T-helper 2 cell (primary cell): ENCODE data around the gene EFHD1.
"Not testable (repeated sequence)": the region's sequence is repeated elsewhere in the genome, so short reads cannot be mapped to it uniquely, and the experiment has no call there.

Experiments
- DNase-seq, 5 experiments: peaks; one replicate each; pipeline versions ENCODE4 v3.0.0 to v3.0.0-alpha.2; 2012 to 2022

EFHD1 gene

DNA sequence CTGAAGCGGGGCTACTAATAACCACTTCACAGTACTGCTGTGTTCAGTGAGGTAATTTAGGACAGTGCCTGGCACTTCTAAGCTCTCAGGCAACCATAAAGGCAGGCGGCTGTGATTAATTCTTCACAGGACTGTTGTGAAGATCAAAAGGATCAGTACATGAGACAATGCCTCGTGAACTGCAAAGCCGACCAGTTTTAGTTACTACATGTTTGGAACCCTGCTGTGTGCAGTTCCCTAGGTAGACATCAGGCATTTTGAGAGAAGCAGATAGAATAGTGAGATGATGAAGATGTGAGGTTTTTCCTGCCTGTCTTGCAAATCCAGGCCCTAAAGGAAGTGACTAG is 19.1 kb downstream of the EFHD1 start:
- no peak for DNase-seq

DNA sequence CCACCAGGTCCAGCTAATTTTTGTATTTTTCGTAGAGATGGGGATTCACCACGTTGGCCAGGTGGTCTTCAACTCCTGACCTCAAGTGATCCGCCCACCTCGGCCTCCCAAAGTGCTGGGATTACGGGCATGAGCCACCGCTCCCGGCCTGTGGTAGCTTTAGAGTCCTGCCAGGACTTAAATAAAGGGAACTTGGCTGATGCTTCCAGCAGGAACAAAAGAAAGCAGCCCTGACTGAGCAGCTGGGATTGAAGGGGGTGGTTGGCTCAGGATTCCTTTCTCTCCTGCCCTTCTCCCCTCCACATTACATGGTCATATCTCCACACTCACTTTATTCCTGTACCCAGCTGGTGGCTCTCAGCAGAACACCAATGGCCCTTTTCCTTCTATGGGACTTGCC is 20.0 kb downstream of the EFHD1 start:
- no peak for DNase-seq

DNA sequence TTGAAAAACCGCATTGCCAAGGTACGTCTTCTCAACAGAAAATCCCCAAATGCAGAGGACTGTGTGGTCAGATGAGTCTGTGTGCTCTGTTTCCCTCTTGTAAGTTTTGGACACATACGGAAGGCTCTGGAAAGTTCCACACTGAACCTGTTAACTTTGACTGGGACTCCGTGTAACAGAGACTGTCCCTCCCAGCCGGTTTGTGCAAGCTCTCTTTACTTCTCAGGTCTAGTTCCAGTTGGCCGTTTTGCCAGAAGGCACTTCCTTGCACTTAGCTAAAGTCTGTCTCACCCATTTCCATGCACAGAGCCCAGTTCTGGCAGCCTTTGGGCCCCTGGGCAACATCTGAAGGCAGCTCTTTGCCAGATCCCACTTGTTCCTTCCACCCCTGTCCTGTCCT is 22.0 kb downstream of the EFHD1 start:
- no peak for DNase-seq

DNA sequence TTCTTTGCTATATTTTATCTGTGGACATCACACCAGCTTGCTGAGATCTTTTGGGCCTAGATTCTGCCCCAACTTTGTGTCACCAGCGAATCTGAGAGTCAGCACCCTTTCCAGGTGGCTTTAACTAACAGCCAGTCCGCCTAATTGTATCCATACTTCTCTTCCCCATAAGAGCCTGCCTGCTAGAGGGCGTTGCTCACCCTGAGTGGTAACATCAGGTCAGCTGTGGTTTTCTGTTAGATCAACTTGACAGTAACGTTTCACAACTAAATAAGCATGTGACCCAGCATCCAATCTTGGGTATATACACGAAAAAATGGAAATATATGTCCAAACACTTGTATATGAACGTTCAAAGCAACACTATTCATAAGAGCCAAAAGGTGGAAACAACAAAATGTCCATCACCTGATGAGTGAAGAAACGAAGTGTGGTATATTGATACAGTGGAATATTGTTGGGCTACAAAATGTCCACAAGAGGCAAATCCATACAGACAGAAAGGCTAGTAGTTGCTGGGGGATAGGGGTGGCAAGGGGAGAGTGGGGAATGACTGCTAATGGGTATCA is 24.9 kb downstream of the EFHD1 start:
- no peak for DNase-seq

DNA sequence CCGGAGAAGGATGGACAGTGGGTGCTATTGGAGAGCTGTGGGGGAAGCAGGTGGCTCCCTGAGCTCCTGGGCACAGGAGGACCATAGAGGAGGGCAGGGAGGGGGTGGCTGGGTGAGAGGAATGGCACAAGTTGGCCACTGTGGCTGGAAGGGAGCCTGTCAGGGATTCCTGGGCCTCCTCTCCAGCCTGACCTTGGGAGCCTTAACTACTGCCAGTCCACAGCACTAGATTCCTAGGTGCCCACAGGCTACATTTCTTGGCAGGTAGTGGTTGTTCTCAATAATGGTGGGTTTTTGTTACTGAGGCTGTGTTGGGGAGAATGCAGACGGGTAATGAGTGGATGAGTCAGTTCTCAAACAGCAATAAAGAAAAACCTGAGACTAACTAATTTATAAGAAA is 26.0 kb downstream of the EFHD1 start:
- DNase-seq: no peak

DNA sequence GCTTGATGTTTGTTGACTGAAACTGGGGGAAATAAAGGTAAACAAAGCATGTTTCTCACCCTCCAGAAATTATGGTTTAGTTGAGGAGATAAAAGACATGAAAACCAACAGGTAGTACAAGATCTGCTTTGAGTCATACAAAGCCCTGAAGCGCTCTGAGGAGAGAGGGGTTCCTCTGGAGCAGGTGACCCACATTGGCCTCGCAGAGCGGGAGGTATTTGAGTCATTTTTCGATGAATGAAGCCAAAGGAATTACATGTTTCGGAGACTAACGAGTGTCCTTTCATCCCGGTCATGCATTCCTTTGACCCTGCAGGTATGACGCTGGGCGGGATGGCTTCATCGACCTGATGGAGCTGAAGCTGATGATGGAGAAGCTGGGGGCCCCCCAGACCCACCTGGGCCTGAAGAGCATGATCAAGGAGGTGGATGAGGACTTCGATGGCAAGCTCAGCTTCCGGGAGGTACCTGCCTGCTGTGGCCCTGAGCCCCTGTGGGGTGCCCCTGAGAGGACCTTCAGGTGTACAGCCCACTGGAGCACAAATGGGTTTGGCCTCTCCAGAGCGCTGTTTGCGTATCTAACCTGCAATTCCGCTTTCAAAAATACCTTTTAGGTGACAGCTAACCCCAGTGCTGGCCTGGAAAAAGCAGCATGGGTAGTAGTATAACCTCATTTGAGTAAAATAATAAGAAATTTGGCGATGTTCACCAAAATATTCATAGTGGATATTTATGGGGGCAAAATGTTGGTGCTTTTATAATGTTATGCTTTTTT is 29.3 kb downstream of the EFHD1 start:
- DNase-seq: no peak

DNA sequence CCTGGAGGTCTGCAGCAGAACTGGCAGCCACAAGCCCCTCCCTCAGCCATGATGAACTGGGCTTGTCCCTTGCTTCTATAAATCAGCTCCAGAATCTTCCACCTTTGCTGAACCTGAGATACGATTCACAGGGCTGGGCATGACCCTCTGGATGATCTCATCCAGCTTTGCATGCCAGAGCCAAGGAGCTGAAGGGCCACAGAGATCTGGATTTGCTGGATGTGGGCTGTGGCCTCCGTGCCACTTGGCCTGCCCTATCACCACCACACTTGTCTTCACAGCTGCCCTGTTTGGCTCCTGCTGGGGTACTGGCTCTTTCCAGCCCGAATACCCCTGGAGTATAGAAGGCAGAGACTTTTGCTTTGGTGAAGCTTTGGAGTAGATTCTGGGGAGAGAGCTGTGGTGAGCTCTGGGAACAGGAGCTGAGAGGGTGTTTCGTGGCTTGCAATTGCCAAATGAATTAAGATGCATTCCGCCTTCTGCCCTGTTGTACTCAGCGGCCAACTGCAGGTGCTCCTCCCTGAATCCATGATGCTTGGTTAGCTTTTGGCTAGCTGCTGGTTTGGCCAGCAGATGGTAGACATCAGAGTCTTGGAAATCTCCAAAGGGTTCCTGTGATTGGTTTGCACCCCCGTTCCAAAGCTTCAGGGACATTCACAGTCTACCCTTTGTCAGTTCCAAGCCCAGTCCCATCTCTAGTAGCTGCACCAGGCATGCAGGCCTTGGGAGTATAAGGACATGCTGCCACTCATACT is 32.8 kb downstream of the EFHD1 start:
- DNase-seq: no peak

DNA sequence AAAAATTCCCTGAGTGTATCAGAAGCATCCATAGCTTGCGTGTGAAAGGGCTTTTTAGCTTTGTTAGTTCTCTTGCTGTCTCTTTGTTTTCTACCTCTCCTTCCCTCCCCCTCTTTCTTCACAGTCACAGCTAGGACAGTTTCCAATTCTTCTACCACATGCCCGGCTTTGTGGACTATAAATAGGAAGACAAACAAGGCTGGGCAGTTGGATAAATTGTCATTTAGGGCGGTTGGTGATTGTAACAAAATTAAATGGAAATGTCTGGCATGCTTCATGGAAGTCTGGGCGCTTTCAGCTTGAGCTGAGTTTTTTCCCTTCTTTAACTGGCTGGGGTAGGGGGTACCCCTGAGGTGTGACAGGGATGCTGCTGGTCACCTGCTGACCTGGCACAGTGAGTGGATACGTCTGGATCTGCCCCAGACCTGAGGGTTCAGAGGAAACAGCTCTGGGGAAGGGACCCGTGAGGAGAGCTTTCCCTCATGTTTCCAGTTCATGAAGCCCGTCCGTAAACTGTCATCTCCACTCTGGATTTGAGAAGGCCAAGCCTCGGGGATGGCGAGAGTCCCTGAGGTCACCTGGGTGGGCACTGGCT is 34.7 kb downstream of the EFHD1 start:
- no peak for DNase-seq

DNA sequence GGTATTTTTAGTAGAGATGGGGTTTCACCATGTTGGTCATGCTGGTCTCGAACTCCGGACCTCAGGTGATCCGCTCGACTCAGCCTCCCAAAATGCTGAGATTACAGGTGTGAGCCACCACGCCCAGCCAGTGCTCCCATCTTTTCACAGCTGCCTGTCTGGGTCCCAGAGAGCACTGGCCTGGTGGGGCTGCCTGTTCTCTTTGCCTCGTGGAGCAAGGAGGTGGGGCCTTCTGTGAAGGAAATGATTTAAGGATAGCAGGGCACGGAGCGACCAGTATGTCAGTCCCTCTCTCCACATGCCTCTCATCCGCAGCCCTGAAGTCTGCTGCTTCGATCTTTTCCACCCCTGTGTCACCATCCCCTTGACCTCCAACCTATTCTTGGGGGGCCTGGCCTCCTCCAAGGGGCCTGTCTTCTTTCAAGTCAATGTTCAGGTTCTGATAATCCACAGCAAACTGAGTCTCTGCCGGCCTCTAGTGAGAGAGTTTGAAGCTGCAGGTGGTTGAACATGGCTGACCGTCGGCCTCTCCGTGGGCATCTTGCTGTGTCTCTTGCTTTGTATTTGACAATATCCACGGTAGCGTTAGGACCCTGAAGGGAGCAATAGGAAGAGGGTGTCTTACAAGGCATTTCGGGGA is 35.5 kb downstream of the EFHD1 start:
- DNase-seq: no peak

DNA sequence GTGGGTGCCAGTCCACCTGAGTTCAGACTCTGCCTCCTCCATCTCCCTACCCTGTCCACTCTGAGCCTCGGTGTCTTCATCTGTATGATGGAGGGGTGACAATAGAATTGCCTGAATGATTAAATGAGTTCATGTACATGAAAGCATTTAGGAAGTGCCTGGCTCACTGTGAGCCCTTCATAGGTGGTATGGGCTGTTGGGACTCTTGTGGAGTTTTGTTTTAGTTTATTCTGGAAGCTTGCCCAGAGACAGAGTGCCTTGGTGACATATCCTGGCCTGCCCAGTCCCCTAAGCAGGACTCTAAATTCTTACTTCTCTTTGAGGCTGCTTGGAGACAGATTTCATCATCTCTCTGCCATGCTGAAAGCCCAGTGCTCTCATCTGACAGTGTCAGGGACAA is 39.2 kb downstream of the EFHD1 start:
- no peak for DNase-seq

DNA sequence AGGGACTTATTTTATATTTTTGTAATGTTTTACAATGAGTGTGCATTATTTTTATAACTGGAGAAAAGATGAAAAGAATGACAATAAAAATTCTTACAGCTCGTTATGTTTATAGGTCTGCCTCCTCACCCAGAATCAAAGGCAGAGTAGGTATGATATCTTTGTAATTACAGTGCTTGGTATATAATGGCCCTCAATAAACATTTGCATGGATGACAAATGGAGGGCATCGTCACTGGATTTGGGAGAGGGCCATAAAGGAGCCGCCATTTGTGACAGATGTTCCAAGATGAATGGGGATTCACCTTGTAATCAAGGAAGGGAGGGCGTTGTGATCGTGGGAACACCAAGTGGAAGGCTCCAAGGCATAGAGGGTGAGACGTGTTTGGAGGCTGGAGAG is 41.1 kb downstream of the EFHD1 start:
- DNase-seq: no peak

DNA sequence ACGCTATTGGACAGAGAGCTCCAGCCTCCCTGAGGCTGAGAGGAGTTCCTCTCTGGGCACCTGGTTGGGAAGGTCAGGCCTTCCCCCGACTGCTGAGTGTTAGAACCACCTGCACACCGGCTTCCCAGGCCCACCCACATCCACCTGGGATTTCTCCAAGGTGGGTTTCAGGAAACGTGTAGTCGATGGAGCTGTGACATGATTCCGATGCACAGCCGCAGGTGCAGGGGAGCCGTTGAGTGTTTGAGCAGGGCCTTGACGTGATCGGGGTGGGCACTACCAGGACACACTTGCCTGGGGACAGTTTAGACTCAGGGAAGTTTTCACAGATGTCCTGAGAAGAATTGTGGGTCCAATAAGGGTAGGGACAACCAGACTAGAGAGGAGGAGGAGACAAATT is 42.0 kb downstream of the EFHD1 start:
- no peak for DNase-seq

DNA sequence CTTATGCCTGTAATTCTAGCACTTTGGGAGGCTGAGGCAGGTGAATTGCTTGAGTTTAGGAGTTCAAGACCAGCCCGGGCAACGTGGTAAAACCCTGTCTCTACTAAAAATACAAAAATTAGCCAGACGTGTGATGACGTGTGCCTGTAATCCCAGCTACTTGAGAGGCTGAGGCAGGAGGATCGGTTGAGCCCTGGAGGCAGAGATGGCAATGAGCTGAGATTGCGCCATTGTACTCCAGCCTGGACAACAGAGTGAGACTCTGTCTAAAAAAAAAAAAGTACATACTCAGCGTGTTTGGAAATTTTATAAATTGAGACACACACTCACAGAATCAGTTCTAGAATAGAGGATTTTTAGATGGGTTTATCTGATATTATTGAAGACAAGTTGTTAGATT is 46.6 kb downstream of the EFHD1 start:
- DNase-seq: no peak

DNA sequence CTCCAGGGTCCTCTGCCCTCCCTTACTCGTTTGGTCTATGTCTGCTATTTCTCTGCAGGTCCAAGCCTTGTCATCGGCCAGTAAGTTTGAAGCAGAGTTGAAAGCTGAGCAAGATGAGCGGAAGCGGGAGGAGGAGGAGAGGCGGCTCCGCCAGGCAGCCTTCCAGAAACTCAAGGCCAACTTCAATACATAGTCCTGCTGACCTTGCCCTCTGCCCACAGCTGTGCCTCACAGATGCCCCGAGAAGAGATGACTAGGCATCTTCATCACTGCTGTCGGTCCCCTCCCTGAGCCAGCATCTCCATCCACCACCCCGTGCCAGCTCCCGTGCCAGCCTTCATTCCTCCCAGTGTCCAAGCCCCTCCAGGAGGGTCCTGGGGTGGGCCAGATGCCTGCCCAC is 48.1 kb downstream of the EFHD1 start:
- no peak for DNase-seq

DNA sequence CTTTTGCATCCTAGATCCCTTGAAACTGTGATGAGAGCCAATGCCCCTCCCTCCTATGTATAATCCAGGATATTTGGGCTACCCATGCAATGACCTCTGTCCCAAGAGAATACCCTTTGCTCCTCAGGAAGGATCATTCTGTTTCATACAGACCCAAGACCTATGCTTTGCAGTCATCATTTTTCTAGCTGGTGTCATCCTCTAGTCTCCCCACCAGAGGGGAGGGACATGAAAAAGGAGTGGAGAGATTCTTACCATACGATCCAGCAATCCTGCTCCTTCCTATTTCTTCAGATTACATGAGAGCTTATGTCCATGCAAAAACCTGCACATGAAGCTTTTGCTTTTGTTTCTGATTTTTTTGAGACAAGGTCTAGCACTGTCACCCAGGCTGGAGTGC is 50.0 kb downstream of the EFHD1 start:
- no peak for DNase-seq

DNA sequence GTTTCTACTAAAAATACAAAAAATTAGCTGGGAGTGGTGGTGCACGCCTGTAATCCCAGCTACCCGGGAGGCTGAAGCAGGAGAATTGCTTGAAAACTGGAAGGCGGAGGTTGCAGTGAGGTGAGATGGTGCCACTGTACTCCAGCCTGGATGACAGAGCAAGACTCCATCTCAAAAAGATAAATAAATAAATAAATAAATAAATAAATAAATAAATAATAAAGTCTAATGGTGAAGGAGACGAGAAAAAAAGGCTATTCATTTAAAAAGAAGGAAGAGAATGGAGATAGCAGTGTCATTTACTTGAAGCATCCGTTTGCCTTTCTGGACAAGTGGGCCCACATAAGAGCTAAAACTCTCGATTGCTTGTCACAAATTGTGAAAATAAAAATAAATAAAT is 52.0 kb downstream of the EFHD1 start:
- not testable (repeated sequence) for DNase-seq

DNA sequence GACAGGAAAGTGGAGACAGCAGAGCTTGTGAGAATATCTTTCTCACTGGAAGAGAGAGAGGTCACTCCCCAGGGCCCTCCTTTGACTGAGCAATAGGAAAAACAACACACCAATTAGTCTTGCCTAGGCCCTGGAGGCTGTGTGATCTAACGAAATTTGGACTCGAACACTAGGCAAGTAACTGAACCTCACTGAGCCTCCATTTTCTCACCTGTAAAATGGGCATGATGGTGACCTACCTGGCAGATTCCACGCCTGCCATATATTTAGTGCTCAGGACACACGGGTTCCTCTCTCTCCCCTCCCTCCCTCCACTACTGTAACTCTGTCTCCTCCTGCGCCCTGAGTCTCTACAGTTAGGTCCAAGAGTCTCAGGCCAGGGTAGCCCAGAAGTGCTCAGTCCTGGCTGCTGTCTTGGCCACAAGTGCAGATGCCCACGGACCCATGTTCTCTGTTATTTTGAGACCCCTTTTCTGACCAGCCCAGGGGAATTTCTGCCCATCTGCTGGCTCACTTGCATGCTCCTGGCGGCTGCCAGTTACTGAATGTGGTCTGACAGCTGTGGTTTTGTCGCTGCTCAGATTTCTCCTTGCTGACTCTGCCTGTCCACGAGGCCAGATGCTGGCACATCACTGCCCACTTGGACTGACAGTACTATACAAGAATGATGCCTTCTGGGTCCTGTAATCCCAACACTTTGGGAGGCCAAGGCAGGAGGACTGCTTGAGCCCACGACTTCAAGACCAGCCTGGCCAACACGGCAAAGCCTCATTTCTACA is 54.2 kb downstream of the EFHD1 start:
- DNase-seq: no peak

DNA sequence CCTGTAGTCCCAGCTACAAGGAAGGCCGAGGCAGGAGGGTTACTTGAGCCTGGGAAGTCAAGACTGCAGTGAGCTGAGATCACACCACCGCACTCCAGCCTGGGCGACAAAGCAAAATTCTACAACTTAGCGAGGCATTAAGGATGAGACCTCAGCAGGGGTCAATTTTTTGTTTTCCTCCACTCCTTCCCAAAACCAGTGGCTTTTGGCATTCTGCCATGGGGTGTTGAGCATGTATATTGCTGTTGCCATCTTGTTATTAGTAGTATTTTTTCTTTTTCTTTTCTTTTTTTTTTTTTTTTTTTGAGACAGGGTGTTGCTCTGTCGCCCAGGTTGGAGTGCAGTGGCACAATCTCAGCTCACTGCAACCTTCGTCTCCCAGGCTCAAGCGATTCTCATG is 54.8 kb downstream of the EFHD1 start:
- no peak for DNase-seq

DNA sequence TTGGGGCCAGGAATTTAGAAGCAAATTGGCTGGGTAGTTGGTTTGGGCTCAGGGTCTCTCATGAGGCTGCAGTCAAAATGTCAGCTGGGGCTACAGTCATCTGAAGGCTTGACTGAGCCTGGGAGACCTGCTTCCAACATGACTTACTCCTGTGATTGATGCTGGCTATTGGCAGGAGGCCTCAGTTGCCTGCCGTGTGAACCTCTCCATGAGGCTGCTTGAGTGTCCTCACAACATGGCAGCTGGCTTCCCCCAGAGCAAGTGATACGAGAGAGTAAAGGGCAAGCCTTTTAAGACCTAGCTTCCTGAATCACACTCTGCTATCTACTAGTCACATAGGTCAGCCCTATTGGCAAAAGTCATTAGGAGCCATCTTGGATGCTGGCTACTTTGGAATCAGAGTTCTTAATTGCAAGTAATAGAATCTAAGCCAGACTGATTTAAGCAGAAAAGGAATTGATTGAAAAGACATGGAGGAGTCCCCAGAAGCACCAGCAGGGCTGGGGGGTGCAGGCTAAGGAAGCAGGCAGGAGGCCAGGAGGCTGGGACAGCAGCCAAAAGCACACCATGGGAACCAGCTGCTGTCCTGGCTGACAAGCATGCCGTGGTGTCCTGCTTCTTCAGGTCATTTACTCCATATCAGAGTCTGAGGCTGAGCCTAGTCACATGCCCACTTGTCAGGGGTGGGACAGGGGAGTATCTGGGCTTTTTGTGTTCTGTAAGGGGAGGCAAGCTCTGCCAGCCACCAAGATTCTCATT is 55.9 kb downstream of the EFHD1 start:
- DNase-seq: no peak

DNA sequence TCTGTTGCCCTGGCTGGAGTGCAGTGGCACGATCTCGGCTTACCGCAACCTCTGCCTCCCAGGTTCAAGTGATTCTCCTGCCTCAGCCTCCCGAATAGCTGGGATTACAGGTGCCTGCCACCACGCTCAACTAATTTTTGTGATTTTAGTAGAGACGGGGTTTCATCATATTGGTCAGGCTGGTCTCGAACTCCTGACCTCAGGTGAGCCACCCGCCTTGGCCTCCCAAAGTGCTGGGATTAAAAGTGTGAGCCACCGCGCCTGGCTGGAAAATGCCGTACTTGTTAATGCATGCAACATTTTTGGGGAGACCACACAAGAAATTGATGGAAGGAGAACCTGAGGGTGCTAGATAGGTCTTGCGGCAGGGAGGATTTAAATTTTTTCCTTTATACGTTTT is 57.7 kb downstream of the EFHD1 start:
- DNase-seq: not testable (repeated sequence)

DNA sequence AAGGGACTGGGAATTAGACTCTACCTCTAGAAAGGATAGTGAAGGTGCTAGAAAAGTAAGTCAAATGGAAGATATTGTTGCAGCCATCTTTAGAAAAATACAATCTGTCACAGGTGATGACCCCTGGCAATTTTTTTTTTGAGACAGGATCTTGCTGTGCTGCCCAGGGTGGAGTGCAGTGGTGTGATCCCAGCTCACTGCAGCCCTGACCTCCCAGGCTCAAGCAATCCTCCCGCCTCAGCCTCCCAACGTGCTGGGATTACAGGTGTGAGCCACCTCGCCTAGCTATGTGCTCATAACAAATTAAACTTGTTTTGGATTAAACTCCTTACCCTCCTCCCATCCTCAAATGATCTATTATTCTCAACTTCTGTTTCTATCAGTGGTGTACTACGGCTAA is 59.9 kb downstream of the EFHD1 start:
- DNase-seq: no peak

DNA sequence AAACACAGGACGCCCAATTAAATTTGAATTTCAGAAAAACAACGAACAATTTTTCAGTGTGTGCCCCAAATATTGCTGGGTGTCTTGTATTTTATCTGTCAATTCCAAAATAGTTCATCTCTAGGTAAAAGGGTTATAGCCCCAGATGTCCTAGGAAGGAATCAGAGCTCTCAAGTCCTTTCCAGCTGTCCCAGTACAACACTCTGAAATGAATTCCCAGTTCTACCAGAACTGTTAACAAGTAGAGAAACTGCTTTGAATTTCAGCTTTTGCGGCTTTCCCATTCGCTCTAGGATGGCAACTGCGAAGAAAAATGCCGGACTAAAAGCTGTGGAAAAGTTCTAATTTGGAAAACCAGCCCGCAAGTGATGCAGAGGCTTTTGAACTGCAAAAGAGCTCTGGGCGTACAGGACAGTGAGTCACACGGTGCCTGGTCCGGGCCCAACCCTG is 63.2 kb downstream of the EFHD1 start:
- DNase-seq: no peak
